GM15510 (cell line): Measurements from ENCODE around the gene SDK1.

Experiments
- POLR2A ChIP-seq: IDR thresholded peaks from 3 replicates; pipeline ENCODE4 v1.6.1; 2011; ENCODE audit warnings: borderline replicate concordance; ENCODE audit not compliant: insufficient read length; ENCODE audit errors: extremely low read depth

The SDK1 gene

DNA sequence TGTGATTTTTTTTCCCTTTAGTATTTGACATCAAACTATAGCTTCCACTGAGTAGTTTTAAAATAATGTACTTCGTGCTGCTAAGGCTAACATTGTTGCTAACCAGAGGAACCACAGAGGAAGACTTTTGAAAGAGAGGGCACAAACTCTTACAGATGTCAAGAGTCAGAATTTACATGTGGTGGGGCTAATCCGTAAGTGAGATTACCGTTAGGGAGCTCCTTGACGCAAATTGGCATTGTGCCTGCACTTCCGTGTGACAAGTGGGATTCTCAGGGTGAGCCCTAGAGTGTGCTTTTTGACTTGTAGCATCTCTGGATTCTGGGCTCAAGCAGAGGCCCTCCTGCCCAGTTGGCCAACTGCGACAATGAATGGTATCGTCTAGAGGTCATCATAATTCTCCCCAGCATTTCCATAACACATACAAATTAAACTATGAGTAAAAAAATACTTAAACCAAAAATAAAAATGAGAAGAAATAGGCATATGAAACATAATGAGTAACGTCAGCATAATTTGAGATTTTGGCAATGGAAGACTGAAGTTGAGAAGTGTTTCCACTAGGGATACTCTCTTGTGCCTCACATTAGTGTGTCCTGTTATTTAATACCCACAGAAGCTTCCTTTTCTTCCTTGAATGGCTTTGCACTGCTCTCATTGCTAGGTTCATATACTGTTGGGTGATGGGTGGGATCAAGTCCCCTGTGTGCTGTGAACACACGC is 164.0 kb downstream of the SDK1 start:
- no peak for TF ChIP-seq POLR2A

DNA sequence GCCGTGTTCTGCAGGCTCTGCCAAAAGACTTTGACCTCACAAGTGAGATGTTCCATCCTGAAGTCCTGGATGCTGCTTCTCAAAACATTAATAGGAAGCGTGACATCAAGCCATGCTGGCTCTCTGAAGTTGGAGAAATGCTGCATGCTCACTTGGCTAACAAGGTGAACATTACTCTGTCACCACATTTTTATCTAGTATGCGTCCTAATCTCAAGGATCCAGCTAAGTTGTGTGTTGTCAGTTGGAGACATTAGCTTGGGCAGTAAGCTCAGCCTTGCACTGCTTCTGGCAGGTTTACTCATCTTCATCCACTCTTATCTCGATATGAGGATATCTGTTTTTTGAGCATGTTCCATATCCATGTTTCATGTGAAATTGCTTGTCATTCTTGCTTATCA is 165.2 kb downstream of the SDK1 start:
- TF ChIP-seq POLR2A, result no peak

DNA sequence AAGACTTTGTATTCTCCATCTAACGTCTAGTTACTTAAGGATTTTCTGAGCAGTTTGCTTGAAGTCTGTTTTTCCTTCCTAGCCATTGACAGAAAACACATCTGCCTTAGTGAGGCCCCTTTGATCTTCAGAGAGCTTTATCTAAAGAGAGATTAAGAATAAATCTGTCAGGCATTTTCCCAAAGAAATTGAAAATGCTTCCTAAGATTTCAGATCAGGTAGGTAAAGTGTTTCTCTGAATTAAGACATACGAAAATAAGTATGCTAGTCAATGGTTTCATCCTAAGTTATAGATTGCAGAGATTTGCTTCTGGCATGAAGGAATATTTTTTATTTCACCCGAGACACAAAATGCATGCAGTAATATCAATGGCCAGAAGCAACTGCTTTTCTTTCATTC is 168.6 kb downstream of the SDK1 start:
- no peak for TF ChIP-seq POLR2A

DNA sequence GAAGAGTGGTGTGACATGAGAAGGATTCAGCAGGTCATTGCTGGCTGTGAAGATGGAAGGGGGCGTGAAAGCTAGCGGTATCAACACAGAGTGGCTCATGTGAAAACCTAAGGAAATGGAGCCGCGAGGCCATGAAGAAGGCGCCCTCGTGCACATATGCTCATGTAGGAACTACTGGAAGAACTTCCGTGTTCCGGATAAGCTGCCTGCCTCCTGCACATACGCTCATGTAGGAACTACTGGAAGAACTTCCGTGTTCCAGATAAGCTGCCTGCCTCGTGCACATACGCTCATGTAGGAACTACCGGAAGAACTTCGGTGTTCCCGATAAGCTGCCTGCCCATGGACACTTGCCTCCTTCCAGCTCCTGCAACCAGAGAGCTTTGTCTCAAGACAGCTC is 179.1 kb downstream of the SDK1 start:
- TF ChIP-seq POLR2A, result no peak

DNA sequence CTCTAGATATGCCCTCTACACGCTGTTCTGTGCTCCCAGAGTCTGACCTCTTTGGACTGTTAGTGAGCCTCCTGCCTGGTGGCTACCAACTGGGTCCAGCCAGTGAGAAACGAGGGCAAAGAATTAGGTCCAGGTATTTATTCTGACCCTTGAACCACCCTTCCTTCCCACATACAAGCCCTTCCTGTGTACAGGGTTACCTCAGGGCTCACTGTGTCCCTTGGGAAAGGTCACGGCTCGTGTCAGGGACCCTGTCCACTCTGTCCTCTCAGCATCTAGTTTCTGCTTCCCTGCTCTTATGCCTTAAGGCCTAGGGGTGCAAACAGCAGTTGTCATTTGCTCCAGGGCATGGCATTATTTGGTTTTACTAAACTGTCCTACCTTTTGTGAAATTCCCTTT is 180.4 kb downstream of the SDK1 start:
- no peak for TF ChIP-seq POLR2A

DNA sequence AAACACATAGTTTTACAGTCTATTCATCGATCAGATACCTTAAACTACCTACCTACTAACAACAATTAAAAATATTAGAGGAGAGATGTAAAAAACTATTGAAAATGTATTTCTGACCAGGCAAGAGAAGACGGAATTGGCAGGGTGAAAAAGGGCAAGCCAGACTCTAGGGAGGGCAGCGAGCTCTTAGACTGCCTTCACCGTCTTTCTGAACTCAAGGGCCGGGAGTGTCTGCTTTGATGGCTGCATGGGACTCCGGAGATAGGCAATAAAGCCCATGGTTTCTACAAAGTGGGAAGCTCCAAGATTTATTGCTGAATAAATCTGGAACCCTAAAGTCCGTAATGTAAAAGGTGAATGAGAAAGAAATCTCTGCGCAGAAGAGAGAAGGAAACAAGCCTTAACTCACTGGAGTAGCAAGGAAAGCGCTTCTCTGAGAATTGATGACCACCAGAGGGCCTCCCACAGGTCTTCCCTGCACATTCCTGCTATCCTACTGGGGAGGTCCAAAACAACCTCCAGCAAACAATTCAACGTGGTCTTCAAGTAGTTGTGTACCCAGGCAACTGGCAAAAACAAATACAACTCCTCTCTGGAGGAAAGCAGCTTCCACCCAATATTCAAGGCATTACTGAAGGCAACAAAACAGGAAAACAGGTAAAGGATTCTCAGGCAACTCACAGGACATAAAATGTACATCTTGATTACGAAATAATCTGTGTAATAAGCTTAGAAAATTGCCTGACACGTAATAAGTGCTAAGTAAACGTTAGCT is 181.3 kb downstream of the SDK1 start:
- no peak for TF ChIP-seq POLR2A

DNA sequence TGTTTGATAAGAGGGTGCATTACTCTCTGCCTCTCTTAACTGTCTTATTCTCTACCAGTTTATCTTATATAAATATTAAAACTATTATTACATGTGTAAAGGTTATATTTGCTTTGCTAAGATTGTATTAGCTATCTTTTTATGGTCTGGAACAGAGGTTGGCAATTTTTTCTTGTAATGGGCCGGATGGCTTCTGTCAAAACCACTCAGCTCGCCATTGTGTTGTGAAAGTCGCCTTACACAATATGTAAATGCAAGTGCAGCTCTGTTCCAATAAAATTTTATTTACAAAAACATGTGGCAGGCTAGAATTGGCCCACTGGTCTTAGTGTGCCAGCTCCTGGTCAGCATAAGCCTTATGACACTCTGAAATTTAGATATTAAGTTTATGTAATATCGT is 185.8 kb downstream of the SDK1 start:
- TF ChIP-seq POLR2A, result no peak

DNA sequence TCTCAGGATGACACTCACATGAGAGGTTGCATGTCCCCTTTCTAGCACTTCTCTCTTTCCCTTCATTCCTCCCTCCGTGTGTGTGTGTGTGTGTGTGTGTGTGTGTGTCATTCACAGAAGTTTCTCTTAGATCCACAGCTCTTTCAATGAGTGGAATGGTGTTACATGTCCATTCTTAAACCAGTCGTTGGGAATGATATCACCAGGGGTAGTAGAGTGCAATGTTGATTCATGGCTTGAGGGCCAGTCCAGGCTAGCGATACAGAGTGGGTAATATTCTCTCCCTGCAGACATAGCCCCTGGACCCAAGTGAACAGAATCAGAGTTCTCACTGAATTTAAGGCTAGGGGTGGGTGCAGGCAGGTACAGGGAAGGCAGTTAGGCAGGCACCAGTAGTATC is 187.8 kb downstream of the SDK1 start:
- TF ChIP-seq POLR2A, result no peak

DNA sequence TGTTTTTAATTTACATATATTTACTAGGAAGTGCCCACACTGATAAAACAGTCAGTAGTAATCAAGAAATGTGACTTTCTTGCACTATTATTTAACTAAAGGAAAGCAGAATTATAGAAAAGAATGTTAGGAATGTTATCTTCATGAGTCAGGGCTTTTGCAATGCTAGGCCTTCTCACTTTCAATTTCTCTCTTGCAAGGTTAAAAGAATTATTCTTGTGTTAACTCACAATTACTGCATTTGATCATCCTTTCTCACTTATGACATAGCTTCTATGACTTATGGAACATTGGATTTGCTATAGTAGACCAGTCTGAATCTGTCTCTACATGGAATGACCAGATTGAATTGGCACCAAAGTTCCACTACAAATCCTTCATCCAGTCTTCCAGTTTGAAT is 192.4 kb downstream of the SDK1 start:
- no peak for TF ChIP-seq POLR2A

DNA sequence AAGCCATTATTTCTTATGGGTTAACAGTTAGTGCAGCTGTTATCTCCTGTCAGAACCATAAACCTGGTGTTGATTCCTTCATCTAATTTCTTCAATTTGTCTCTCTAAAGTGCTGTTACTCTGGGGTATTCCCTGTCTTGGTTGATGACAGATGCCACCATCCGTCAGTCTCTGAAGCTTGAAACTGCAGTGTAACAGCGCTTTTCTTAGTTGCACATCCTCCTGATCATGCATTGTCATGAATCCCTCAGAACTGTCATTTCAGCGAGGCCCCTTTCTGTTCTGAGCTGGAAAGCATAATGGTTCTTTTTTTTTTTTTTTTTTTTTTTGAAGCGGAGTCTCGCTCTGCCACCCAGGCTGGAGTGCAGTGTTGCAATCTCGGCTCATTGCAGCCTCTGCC is 193.9 kb downstream of the SDK1 start:
- no peak for TF ChIP-seq POLR2A

DNA sequence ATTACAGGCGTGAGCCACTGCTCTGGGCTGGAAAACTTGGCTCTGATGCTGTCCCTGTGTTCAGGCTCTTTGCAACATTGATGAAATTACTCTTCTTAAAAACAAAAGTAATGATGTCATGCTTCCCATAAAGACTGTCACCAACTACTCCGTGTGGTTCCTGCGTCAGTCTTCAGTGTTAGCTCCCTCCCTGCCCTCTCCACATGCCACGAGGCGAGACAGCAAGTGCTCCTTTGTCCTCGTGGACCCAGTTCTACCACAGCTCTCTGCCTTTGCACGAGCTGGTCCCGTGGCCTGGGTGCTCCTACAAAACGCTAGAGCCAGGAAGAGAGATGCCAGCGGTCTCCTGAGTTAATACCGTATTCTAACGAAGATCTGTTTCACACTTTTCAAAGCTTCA is 194.5 kb downstream of the SDK1 start:
- no peak for TF ChIP-seq POLR2A

DNA sequence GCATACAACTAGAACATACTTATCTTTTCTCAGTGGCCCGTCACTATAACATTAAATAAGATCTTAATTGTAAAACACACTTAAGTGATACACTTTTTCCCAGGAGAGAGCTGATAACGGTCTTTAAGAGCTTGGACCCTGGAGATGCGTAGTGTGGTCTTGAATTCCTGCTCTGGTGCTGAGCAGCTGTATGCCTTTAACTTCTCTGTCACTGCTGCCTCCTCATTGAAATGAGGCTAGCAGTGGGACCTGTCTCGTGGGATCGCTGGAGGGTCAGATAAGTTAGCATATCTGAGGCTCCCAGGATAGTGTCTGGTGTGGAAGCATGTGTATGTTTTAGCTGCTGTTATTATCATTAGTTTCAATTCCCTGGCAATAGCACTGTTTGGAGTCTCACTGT is 194.9 kb downstream of the SDK1 start:
- no peak for TF ChIP-seq POLR2A

DNA sequence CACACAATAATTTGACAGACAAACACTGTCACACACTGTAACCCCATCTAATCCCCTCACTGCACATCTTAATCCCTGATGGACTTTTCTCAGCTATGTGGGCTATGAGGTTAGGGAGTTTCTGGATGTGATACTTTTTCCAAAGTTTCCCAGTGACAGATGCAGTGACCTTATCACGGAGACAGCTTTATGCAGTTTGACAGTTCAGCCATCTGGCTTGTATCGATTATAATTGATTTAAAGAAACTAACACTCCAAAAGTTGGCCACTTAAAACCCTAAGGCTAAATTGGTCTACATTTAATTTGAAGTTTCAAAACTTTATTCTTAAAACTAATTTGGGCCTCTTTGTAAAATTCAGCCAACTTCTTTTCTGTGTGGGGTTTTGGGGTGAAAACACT is 196.7 kb downstream of the SDK1 start:
- no peak for TF ChIP-seq POLR2A

DNA sequence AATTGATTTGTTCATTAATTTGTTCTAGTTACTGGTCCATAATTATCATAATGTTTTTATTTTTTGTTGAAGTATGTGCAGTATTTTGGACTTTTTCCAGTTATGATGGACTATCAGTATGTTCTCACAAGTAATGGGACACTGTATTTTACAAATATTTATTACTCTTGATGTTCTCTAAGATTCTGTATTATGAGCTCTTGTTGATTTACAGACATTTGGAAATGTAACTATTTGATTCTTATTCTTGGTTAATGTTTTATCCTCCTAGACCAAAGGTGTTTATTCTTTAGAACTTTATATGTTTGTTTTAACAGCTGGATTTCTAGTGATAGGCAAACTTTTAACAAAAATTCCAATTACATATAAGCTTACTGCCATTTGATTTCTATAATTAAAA is 200.6 kb downstream of the SDK1 start:
- TF ChIP-seq POLR2A, result no peak

DNA sequence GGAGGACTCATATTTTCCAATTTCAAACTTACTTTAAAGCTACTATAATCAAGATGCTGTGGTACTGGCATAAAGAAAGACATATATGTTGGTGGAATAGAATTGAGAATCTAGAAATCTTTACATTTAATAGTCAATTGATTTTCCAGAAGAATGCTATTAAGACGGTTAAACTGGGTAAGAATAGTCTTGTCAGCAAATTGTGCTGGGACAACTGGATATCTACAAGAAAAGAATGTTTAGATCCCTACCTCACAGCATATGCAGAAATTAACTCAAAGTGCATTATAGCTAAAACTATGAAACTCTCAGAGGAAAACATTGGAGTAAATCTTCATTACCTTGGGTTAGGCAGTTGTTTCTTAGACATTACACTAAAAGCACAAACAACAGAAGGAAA is 203.3 kb downstream of the SDK1 start:
- no peak for TF ChIP-seq POLR2A

DNA sequence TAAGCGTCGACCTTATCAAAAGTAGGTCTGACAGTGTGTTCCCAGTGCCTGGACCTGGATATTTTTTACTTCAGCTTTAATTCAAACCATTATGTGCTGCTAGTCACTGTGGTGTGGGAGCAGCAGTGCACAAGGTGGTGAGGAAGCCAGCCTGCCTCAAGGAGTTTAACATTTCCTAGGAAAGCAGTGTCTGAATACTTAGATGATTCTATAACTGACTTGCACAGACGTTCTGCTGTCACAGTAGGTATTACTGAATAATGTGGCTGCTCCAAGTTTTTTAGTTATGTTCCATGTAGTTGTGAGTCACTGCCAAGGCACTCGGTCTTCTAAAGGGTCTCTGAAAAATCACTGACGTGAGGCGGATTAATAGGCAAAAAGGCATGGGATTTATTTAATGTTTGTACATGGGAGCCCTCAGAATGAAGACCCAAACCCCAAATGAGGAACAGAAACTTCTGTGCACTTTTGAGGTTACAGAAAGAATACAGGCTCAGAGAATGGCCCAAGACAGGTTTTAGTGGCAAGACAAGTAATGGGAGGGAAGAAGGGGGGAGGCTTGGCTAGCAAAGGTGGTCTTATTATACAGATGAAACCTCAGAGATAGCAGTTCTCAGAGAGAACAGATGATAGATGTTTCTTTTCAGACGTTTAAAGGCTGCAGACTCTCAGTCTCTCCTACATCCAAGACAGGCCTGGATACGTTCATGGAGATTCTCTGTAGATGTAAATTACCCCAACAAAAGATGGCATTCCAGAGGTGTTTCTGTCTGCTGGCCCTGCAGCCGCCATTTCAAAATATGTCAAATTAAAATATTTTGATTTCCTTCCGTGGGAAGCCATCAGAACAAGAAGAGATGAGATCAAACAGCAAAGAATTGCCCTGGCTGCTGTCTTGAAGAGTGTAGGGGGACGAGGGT is 209.3 kb downstream of the SDK1 start:
- no peak for TF ChIP-seq POLR2A

DNA sequence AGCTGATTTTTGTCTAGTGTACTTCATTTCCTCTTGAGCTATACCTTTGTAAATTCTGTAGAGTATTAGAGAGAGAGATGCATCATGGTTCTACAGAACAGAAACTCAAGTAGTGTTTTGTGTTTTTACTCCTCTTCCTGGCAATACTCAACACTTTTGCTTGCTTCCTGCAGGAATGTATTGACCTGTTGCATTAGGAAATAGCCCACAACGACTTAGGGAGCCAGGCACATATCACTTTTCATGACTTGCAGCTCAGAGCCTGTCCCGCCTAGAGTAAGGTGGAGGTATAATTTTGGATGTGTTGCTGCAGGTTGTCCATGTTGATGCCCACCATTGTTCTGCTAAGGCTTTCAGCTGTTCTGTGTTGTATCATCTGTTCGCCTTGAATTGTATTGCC is 216.3 kb downstream of the SDK1 start:
- TF ChIP-seq POLR2A, result no peak
